Measurements from ENCODE around the gene AGPAT4. TPM values are rescaled to one million over a fixed set of nuclear protein-coding genes. Genes with fewer than 3 reads are reported as not detected.

AGPAT4 gene
- polyA plus RNA-seq, 3 donors, result 6.4 to 15.8 (median 6.9) TPM

GRCh38 chr6:161303628-161304340 lies 29.9 kb upstream of the AGPAT4 start:
- Mint-ChIP-seq H3K36me3 (no peaks in the 10 kb centered on the region), H3K4me3 (no peak overlapping the region), H3K27ac (no peak overlapping the region), H3K27me3 (ENCODE audit: low read depth in 3 of 3) (peaks cover 2 to 4% (median 3%) of the 10 kb centered on the region in 3 donors), H3K4me1 (no peaks in the 10 kb centered on the region), H3K9me3 (peaks cover 3 to 19% (median 8%) of the 10 kb centered on the region in 7 donors)
- Histone ChIP-seq H4K20me1 (ENCODE audit: insufficient read depth, low read length) (no peaks in the 10 kb centered on the region), H3K4me3 (replicated peaks in 1 of 3; ENCODE audit: low read depth in 2 of 3, low read length in 3 of 3) (no peak overlapping the region), H3K4me2 (replicated peaks; ENCODE audit: extremely low read depth, low read length, poor library complexity, severe bottlenecking) (no peak overlapping the region), H2AFZ (ENCODE audit: insufficient read depth, low read depth, low read length, poor library complexity, severe bottlenecking) (no peak overlapping the region), H3K27me3 (ENCODE audit: control insufficient read depth in 2 of 2, insufficient read depth in 2 of 2, low read length in 2 of 2) (no peaks in the 10 kb centered on the region), H3K4me1 (ENCODE audit: control insufficient read depth in 1 of 2, insufficient read depth in 2 of 2, low read length in 2 of 2) (no peaks in the 10 kb centered on the region), H3K36me3 (replicated peaks in 1 of 2; ENCODE audit: control insufficient read depth in 1 of 2, insufficient read depth in 2 of 2, low read length in 2 of 2) (no peaks in the 10 kb centered on the region), H3K9ac (ENCODE audit: insufficient read depth, low read length, poor library complexity, severe bottlenecking) (no peak overlapping the region), H3K9me3 (replicated peaks in 1 of 2; ENCODE audit: control insufficient read depth in 1 of 2, insufficient read depth in 1 of 2, low read length in 2 of 2) (peaks cover 0 to 5% of the 10 kb centered on the region in 2 donors), H3K79me2 (ENCODE audit: insufficient read depth, low read length) (no peaks in the 10 kb centered on the region), H3K27ac (ENCODE audit: low read depth in 1 of 2, low read length in 2 of 2) (no peak overlapping the region)
- intact Hi-C loops (cut with micrococcal nuclease), result no loop called here
- TF ChIP-seq, protein P1, sequence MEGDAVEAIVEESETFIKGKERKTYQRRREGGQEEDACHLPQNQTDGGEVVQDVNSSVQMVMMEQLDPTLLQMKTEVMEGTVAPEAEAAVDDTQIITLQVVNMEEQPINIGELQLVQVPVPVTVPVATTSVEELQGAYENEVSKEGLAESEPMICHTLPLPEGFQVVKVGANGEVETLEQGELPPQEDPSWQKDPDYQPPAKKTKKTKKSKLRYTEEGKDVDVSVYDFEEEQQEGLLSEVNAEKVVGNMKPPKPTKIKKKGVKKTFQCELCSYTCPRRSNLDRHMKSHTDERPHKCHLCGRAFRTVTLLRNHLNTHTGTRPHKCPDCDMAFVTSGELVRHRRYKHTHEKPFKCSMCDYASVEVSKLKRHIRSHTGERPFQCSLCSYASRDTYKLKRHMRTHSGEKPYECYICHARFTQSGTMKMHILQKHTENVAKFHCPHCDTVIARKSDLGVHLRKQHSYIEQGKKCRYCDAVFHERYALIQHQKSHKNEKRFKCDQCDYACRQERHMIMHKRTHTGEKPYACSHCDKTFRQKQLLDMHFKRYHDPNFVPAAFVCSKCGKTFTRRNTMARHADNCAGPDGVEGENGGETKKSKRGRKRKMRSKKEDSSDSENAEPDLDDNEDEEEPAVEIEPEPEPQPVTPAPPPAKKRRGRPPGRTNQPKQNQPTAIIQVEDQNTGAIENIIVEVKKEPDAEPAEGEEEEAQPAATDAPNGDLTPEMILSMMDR (IDR thresholded peaks at IDR 0.05), result no peak
- no peak for DNase-seq
- WGBS (ENCODE audit: insufficient coverage), result 98% methylated on average over 16 of the region's 16 CpGs

DNA sequence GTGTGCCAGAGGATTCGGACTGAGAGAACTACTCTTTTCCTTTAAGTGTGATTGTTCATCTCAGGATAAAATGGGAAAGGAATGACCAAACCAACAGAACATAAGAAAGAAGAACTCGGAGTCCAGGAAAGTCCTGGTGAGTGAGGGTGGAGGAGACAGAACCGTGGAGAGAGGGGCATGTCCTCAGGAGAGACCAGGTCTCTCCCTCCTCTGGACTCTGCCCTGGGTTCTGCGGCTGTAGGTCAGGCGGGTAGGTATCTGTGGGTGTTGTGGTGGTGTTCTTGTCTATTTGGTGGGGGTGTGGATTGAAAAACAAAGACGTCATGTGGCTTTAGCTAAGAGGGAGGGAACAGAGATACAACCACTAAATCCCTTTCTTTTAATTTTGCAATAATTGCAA lies 29.1 kb upstream of the AGPAT4 start:
- H3K4me1 ChIP-seq (ENCODE audit: control insufficient read depth in 1 of 2, insufficient read depth in 2 of 2, low read length in 2 of 2), result no peaks in the 10 kb centered on the region
- H4K20me1 ChIP-seq (ENCODE audit: insufficient read depth, low read length), result no peaks in the 10 kb centered on the region
- H3K27me3 ChIP-seq (ENCODE audit: control insufficient read depth in 2 of 2, insufficient read depth in 2 of 2, low read length in 2 of 2), result no peaks in the 10 kb centered on the region
- no peaks in the 10 kb centered on the region for H3K36me3 Mint-ChIP-seq
- H3K9me3 Mint-ChIP-seq, result peaks cover 6 to 19% (median 8%) of the 10 kb centered on the region in 7 donors
- H3K9ac ChIP-seq (ENCODE audit: insufficient read depth, low read length, poor library complexity, severe bottlenecking), result no peak overlapping the region
- intact Hi-C loops (cut with micrococcal nuclease), result no loop called here
- no peaks in the 10 kb centered on the region for H3K4me1 Mint-ChIP-seq
- no peak overlapping the region for H3K27ac ChIP-seq (ENCODE audit: low read depth in 1 of 2, low read length in 2 of 2)
- TF ChIP-seq, protein P1 (IDR thresholded peaks at IDR 0.05), result no peak
- H2AFZ ChIP-seq (ENCODE audit: insufficient read depth, low read depth, low read length, poor library complexity, severe bottlenecking), result no peak overlapping the region
- H3K27me3 Mint-ChIP-seq (ENCODE audit: low read depth in 3 of 3), result peaks cover 2 to 4% (median 3%) of the 10 kb centered on the region in 3 donors
- H3K4me3 ChIP-seq (replicated peaks in 1 of 3; ENCODE audit: low read depth in 2 of 3, low read length in 3 of 3), result no peak overlapping the region
- no peak overlapping the region for H3K4me3 Mint-ChIP-seq
- WGBS (ENCODE audit: insufficient coverage), result 100% methylated on average over 1 of the region's 6 CpGs
- no peak overlapping the region for H3K4me2 ChIP-seq (replicated peaks; ENCODE audit: extremely low read depth, low read length, poor library complexity, severe bottlenecking)
- no peaks in the 10 kb centered on the region for H3K79me2 ChIP-seq (ENCODE audit: insufficient read depth, low read length)
- no peak for DNase-seq
- no peaks in the 10 kb centered on the region for H3K36me3 ChIP-seq (replicated peaks in 1 of 2; ENCODE audit: control insufficient read depth in 1 of 2, insufficient read depth in 2 of 2, low read length in 2 of 2)
- peaks cover 0 to 5% of the 10 kb centered on the region in 2 donors for H3K9me3 ChIP-seq (replicated peaks in 1 of 2; ENCODE audit: control insufficient read depth in 1 of 2, insufficient read depth in 1 of 2, low read length in 2 of 2)
- H3K27ac Mint-ChIP-seq, result no peak overlapping the region
